ENCODE measurements around the gene MMRN2.
"Not testable (repeated sequence)": the region's sequence is repeated elsewhere in the genome, so short reads cannot be mapped to it uniquely, and the experiment has no call there.

MMRN2 gene

GRCh38 chr10:86956848-86957448, 467 bp downstream of the MMRN2 start:
- no peak for DNase-seq (ENCODE audit: low read depth in 2 of 2)

GRCh38 chr10:86956195-86956847, 1.1 kb downstream of the MMRN2 start:
- DNase-seq (ENCODE audit: low read depth in 2 of 2), result no peak

- no peak for DNase-seq (ENCODE audit: low read depth in 2 of 2)
These were observed 1.8 kb downstream of the MMRN2 start for GRCh38 chr10:86955501-86956194.

DNA sequence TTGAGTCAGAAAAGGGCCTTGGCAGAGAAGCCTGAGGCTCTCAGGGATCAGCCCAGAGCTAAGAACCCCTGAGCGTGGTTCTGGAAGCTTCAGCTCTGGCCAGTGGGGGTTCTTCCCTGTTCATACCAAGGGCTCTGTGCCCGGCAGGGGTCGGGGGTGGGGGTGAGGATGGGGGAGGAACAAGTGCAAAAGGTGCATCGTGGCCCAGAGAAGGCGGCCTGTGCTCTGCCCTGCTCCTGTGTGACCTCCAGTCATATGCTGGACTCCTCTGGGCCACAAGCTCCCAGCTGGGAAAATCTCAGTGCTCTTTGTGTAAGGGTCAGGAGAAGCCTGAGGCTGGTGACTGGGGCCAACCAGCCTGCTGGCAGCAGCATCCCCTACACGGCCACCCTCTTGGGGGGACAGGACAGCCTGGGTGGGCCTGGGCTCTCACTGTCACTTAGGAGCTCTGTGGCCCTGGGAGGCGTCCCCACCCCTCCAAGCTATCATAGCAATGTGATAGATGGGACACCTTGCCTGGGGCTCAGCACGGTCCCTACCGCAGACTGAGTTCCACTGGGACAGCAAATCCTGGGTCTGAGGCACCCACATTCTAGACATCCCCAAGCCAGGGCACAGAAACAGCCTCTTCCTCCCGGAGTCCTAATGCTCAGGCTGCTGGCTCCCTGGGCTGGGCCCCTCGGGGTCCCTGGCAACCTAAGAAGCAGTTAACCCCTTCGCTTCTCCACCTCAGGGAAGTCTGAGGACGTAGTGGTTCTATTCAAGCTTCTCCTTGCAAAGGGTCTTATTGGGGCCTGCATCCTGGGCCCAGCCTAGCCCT, 2.5 kb downstream of the MMRN2 start:
- no peak for DNase-seq (ENCODE audit: low read depth in 2 of 2)

DNA sequence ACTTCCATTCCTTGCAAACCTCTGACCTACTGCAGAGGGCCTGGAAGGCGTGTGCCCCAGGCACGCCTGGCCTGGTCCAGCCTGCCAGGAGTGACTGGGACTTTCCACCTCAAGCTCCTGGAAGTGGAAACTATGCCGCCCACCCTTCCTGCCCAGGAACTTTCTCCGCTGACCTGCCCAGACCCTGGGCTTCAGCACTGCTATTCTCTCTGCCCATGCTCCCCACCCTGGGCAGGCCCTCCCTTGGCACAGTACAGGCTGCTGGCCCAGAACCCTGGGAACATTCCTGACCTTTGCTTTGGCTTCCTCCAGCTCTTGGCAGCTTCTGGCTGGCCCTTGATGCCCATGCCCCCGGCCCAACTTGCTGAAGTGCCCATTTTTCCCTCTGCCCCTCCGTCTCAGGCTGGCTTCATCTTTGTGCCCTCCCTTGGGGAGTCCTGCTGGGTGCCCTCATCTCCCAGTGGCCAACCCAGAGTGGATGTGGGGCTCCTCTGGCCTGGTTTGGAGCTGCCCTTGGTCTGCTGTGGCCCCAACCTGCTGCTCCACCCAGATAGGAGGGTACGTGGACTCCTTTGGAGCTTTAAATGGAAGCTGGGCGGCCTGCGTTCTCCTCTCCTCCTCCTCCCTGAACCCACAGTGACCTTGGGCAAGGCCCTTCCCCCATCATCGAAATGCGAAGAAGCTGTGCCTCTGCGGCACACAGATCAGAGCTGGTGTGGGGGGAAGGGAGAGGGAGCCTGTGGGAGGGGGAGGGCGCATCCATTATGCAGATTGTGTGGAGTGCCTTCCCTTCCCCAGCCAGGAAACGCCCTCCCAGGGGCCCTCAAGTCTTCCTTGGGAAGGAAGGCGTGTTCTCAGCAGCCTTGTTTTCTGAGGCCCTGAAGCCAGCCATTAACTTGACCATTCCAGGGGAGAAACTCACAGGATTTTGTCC, 3.4 kb downstream of the MMRN2 start:
- DNase-seq (ENCODE audit: low read depth in 2 of 2), result no peak

- DNase-seq (ENCODE audit: low read depth in 2 of 2), result not testable (repeated sequence)
These were observed 4.7 kb downstream of the MMRN2 start for GRCh38 chr10:86952697-86953096.

- no peak for DNase-seq (ENCODE audit: low read depth in 2 of 2)
These were observed 5.3 kb downstream of the MMRN2 start for GRCh38 chr10:86952106-86952505.

DNA sequence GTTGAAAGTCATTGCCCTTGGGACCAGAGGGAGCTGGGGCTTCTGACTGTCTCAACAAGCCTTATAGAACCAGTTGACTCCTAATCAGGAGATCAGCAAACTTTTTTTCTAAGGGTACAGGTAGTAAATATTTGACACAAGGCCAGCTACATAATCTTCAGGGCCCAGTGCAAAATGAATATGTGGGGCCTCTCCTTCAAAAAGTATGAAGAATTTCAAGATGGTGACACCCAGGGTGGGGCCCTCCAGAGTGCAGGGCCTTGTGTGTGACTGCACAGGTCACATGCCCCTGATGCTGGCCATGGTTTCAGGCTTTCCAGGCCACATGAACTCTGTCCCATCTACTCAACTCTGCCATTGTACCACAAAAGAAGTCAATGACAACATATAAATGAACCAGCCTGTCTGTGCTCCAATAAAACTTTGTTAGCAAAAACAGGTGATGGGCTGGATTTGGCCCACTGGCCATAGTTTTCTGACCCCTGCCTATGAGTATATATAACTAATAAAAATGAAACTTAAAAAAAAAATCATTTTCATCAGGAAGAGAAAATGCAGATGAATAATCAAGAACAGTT, 6.1 kb downstream of the MMRN2 start:
- no peak for DNase-seq (ENCODE audit: low read depth in 2 of 2)

GRCh38 chr10:86950349-86950748, 7.1 kb downstream of the MMRN2 start:
- DNase-seq (ENCODE audit: low read depth in 2 of 2), result no peak

DNA sequence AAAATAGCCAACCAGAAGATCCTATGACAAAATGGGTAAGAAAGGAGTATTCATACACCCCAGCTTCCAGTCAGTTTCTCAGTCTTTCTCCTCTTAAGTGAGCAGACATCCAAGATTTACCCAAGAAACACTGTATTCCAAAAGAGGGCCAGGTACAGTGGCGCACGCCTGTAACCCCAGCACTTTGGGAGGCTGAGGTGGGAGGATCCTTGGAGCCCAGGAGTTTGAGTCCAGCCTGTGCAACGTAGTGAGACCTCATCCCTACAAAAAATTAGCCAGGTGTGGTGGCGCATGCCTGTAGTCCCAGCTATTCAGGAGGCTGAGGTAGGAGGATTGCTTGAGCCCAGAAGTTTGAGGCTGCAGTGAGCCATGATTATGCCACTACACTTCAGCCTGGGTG, 9.6 kb downstream of the MMRN2 start:
- DNase-seq (ENCODE audit: low read depth in 2 of 2), result not testable (repeated sequence)

- no peak for DNase-seq (ENCODE audit: low read depth in 2 of 2)
These were observed 10.9 kb downstream of the MMRN2 start for GRCh38 chr10:86946213-86947155.

- DNase-seq (ENCODE audit: low read depth in 2 of 2), result no peak
These were observed 11.8 kb downstream of the MMRN2 start for GRCh38 chr10:86945361-86946212.

DNA sequence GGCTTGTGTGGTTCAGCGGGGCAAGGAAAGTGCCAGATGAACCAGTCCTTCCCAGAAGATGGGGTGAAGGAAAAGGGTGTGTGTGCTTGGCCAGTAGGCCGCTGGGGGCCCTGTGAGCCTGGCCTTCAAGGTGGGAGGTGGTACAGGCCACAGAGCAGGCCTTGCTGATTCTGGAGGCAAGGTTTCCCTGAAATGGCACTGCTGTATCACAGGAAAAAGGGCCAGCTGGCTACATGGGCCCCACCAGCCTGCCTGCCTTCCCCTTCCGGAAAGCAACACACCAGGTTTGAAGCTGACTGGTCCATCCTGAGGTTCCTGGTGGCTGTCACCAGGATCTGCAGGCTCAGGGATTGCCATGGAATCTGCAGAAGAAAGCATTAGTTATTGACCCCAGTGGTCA, 12.5 kb downstream of the MMRN2 start:
- DNase-seq (ENCODE audit: low read depth in 2 of 2), result no peak

DNA sequence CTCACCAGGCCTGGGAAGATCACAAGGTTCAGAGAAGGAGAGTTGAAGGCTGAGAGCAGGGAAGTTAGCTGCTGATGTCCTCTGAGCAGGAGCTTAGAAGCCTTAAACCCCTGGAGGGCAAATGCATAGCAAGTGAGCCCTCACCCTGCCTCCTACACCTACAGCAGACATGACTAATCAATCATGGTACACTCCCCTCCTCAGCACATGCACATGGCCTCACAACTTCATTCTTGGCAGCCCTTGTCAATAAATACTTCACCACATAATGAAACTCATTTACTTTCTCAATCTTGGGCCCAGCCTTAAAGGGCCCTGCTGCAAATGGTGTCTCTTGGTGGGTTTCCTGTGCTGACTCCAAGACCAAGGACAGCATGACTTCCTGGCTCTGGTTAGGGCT, 12.9 kb downstream of the MMRN2 start:
- DNase-seq (ENCODE audit: low read depth in 2 of 2), result no peak

DNA sequence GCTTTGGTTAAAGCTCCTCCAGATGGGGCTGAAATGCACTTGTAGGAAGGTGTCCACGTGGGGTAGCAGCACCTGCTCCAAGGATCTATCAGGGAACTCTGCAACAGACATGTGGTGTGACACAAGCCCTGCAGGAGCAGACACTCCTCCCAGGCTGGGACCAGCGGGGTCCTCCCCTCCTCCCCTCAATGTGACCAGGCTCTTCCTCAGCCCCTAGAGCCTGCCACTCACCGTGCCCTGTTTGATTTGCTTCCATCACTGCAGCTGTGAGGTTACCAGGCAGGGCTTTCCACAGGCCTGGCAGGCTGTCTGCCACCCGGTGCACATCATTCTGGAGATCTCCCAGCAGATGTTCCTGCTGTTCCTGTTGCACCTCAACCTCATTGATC, 13.4 kb downstream of the MMRN2 start:
- no peak for DNase-seq (ENCODE audit: low read depth in 2 of 2)

DNA sequence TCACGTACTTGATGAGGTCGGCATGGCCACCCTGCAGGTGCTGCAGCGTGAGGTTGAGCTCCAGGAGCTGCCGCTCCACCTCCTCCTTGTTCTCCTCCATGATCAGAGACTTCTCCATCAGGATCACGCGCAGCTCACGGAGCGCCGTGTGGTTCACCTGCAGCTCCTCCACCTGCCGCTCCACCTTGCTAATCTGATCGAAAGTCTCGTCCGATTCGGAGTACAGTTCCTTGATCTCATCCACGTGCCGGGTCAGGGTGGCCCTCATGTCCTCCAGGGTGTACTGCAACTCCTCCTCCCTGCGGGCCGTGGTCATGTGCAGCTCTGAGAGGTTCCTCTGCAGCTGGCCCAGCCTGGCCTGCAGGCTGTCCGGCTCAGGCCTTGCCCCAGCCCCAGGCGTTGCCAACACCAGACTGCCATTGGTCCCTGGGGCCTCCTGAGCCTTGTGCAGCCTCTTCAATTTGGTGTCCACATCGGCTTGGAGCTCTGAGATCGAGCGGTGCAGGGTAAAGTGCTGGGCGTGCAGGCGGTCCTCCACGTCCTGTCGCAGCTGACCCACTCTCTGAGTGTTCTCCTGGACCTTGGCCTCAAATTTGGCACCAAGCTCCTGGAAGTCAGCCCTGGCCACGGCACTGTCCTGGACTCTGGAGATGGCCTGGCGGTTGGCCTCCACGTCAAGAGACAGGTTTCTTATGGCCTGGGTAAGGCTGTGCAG, 13.9 kb downstream of the MMRN2 start:
- DNase-seq (ENCODE audit: low read depth in 2 of 2), result no peak

DNA sequence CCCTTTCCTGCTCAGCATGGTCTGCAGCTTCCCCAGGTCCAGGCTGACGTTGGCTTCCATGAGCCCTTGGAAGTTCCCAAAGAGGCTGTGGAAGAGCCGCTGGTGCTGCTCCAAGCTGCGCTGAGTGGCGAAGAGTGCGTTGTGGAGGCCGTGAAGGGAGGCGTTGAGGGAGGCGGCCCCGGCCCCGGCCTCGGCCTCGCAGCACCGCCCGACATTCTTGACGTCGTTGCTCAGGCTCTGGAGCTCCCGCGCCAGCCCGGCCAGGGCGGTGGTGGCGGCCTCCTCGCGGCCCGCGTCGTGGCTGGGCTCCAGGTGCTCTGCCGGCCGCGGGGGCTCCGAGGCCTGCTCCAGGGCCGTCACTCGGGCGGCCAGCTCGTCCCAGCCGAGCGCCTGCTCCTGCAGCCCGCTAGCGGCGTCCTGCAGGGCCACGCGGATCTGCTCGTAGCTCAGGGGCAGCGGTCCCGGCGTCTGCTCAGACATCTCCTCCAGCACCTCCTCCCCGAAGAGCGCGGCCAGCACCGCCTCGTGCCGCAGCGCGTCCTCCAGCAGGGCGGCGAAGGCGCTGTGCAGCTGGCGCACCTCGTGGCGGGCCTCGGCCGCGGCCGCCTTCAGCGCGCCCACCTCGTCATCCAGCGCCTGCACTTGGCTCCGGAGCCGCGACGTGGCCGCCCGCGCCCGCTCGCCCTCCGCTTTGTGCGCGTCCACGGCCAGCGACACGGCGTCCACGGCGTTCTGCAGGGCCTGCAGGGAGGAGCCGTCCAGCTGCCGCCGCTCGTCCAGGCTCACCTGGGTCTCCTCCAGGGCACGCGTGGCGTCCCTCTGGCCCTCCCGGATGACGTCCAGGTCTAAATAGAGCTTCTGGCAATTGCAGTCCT, 14.7 kb downstream of the MMRN2 start:
- no peak for DNase-seq (ENCODE audit: low read depth in 2 of 2)

Measured in stimulated activated CD4-positive, alpha-beta T cell treated with anti-CD3 and anti-CD28 coated beads, Interleukin-4, amount 100 ng/mL, for 48 hours (primary cell).